ES-I3 (cell line): ENCODE measurements around the gene MCM9.

Source experiments
- H3K36me3 ChIP-seq: 2 replicates; pipeline ENCODE4 v1.6.1; 2013; ENCODE audit warnings: mild to moderate bottlenecking, low read length, control low read depth, moderate library complexity; ENCODE audit not compliant: insufficient read depth
- H3K4me1 ChIP-seq: 2 replicates; pipeline ENCODE4 v1.6.1; 2013; ENCODE audit warnings: mild to moderate bottlenecking, control low read depth, low read length; ENCODE audit not compliant: insufficient read depth
- H3K9ac ChIP-seq: 2 replicates; pipeline ENCODE4 v1.6.1; 2013; ENCODE audit warnings: low read depth, mild to moderate bottlenecking, low read length, moderate library complexity
- H3K9me3 ChIP-seq: 2 replicates; pipeline ENCODE4 v1.6.1; 2013; ENCODE audit warnings: mild to moderate bottlenecking, low read length, moderate library complexity; ENCODE audit not compliant: control insufficient read depth, insufficient read depth

MCM9 gene

GRCh38 chr6:118856301-118856700 is 78.7 kb downstream of the MCM9 start:
- no peak overlapping the region for H3K9ac ChIP-seq
- H3K4me1 ChIP-seq = peaks cover 11% of the 10 kb centered on the region; the same call in 1 of the 2 replicates
- H3K36me3 ChIP-seq = no peaks in the 10 kb centered on the region
- no peaks in the 10 kb centered on the region for H3K9me3 ChIP-seq

- H3K36me3 ChIP-seq = no peaks in the 10 kb centered on the region
- no peaks in the 10 kb centered on the region for H3K9me3 ChIP-seq
- H3K4me1 ChIP-seq = peaks cover 9% of the 10 kb centered on the region; the same call in 1 of the 2 replicates
- H3K9ac ChIP-seq = no peak overlapping the region
Measured at GRCh38 chr6:118853408-118853807, 81.6 kb downstream of the MCM9 start.

GRCh38 chr6:118844915-118845314 is 90.0 kb downstream of the MCM9 start:
- Histone ChIP-seq H3K9ac (no peak overlapping the region), H3K4me1 (no peaks in the 10 kb centered on the region), H3K36me3 (no peaks in the 10 kb centered on the region; the same call in 1 of the 2 replicates), H3K9me3 (0 out of 2 replicates have a peak, but pooled peaks cover 2% of the 10 kb centered on the region)

GRCh38 chr6:118843685-118844390 is 91.1 kb downstream of the MCM9 start:
- H3K9ac ChIP-seq = no peak overlapping the region
- H3K4me1 ChIP-seq = no peaks in the 10 kb centered on the region
- H3K9me3 ChIP-seq = 0 out of 2 replicates have a peak, but pooled peaks cover 2% of the 10 kb centered on the region
- H3K36me3 ChIP-seq = no peaks in the 10 kb centered on the region; the same call in 1 of the 2 replicates

- H3K9ac ChIP-seq = no peak overlapping the region
- H3K36me3 ChIP-seq = no peaks in the 10 kb centered on the region
- H3K4me1 ChIP-seq = no peaks in the 10 kb centered on the region
- H3K9me3 ChIP-seq = no peaks in the 10 kb centered on the region
Measured at GRCh38 chr6:118830691-118831090, 104.3 kb downstream of the MCM9 start.

GRCh38 chr6:118829817-118830478 is 105.0 kb downstream of the MCM9 start:
- no peaks in the 10 kb centered on the region for H3K36me3 ChIP-seq
- H3K9ac ChIP-seq = no peak overlapping the region
- H3K9me3 ChIP-seq = no peaks in the 10 kb centered on the region

GRCh38 chr6:118826096-118826495 is 108.9 kb downstream of the MCM9 start:
- Histone ChIP-seq H3K9ac (no peak overlapping the region), H3K4me1 (no peaks in the 10 kb centered on the region), H3K36me3 (0 out of 2 replicates have a peak, but pooled peaks cover 3% of the 10 kb centered on the region), H3K9me3 (no peaks in the 10 kb centered on the region)

More at GRCh38 chr6:118829817-118830478, 105.0 kb downstream of the MCM9 start:
- no peaks in the 10 kb centered on the region for H3K4me1 ChIP-seq

GRCh38 chr6:118825661-118826060 is 109.3 kb downstream of the MCM9 start:
- H3K9me3 ChIP-seq = no peaks in the 10 kb centered on the region
- H3K4me1 ChIP-seq = no peaks in the 10 kb centered on the region
- no peak overlapping the region for H3K9ac ChIP-seq
- 0 out of 2 replicates have a peak, but pooled peaks cover 3% of the 10 kb centered on the region for H3K36me3 ChIP-seq

- Histone ChIP-seq H3K9me3 (peaks cover 3% of the 10 kb centered on the region; the same call in 1 of the 2 replicates), H3K9ac (no peak overlapping the region), H3K36me3 (no peaks in the 10 kb centered on the region), H3K4me1 (no peaks in the 10 kb centered on the region)
Measured at GRCh38 chr6:118815495-118815894, 119.5 kb downstream of the MCM9 start.

- Histone ChIP-seq H3K36me3 (no peaks in the 10 kb centered on the region), H3K4me1 (no peaks in the 10 kb centered on the region), H3K9ac (no peak overlapping the region), H3K9me3 (peaks cover 3% of the 10 kb centered on the region; the same call in 1 of the 2 replicates)
Measured at GRCh38 chr6:118813775-118814174, 121.2 kb downstream of the MCM9 start.

GRCh38 chr6:118812970-118813369 is 122.0 kb downstream of the MCM9 start:
- H3K9me3 ChIP-seq = peaks cover 3% of the 10 kb centered on the region; the same call in 1 of the 2 replicates
- no peaks in the 10 kb centered on the region for H3K36me3 ChIP-seq
- no peak overlapping the region for H3K9ac ChIP-seq
- H3K4me1 ChIP-seq = no peaks in the 10 kb centered on the region

GRCh38 chr6:118810420-118811027 is 124.4 kb downstream of the MCM9 start:
- Histone ChIP-seq H3K4me1 (no peaks in the 10 kb centered on the region), H3K9ac (no peak overlapping the region), H3K9me3 (peaks cover 3% of the 10 kb centered on the region; the same call in 1 of the 2 replicates), H3K36me3 (no peaks in the 10 kb centered on the region)

- Histone ChIP-seq H3K9me3 (peaks cover 3% of the 10 kb centered on the region; the same call in 1 of the 2 replicates), H3K36me3 (no peaks in the 10 kb centered on the region), H3K4me1 (no peaks in the 10 kb centered on the region), H3K9ac (no peak overlapping the region)
Measured at GRCh38 chr6:118808793-118809638, 125.9 kb downstream of the MCM9 start.

GRCh38 chr6:118804091-118804490 is 130.9 kb downstream of the MCM9 start:
- H3K9me3 ChIP-seq = no peaks in the 10 kb centered on the region
- H3K9ac ChIP-seq = no peak overlapping the region
- H3K4me1 ChIP-seq = no peaks in the 10 kb centered on the region
- no peaks in the 10 kb centered on the region for H3K36me3 ChIP-seq
